ENCODE data around the gene PRKAR1B.
"Not testable (repeated sequence)": the region's sequence is repeated elsewhere in the genome, so short reads cannot be mapped to it uniquely, and the experiment has no call there.

Gene PRKAR1B

DNA sequence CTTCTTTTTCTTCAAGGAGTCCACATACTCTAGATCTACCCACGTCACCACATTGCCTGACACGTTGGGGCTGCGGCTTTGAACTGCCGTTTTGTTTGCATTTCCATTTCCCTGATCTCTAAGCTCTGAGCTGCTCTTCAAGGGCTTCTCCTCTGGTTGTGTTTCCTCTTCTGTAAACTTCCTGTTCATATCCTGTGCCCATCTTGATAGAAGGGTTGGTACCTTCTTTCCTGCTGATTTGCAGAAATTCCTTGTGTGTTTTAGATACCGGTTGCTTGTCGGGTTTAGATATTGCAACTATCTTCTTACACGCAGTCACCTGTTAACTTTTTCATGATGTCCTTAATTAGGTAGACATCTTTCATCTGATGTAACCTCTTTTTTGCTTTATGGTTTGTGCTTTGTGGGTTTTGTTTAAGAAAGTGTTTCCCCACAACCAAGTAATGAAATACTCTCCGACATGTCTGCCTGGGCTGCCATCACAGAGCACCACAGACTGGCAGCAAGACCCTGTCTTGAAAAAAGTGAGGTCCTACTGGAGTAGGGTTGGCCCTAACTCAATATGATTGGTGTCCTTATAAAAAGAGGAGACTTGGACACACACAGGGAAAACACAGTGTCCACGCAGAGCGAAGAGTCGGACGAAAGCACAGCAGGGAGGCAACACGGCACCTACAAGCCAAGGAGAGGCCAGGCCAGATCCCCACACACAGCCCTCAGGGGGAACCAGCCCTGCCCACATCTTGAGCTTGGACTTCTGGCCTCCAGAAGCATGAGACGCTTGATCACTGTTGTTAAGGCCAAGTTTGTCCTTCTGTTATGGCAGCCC lies 108.3 kb downstream of the PRKAR1B start:
- peak; percentile 67 for DNase-seq

DNA sequence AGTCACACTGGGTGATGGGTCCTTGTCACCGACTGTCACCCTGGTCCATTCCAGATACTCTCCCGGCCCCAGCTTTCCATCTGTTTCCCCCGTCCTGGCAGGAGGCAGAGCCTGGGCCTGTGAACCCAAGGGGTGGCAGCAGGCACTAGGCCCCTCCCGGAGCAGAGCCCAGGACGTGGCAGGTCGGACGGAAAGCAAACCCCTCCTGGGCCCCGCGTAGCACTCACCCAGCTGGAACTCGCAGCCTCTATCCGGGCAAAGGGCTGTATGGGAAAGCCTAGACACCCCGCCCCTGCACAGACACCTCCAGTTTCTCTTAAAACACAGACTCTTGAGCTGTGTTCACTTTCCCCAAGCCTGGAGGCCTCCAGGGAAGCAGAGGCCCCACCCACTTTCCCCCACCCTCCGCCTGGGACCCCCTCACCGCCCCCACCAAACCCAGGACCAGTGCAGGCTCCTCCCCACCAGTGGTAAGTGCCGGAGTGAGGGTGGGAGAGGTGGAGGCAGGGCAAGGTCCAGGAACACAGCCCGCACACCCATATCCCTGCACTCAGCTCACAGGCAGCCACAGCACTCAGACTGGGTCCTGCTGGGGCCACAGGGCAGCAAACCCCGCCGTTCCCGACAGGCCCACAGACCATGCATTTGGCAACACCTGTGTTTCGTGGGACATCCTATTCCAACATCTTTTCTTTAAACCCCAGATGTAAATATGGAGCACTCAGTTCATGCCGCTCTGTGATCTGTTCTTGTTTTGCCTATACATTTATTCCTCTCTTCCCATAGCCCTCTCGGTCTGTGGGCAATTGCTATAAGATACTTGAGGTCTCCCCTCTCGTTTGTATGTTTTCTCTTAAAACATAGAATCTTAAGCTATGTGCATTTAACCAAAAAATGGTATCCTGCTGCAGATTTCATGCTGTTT lies 109.2 kb downstream of the PRKAR1B start:
- peak; percentile 15 for DNase-seq

DNA sequence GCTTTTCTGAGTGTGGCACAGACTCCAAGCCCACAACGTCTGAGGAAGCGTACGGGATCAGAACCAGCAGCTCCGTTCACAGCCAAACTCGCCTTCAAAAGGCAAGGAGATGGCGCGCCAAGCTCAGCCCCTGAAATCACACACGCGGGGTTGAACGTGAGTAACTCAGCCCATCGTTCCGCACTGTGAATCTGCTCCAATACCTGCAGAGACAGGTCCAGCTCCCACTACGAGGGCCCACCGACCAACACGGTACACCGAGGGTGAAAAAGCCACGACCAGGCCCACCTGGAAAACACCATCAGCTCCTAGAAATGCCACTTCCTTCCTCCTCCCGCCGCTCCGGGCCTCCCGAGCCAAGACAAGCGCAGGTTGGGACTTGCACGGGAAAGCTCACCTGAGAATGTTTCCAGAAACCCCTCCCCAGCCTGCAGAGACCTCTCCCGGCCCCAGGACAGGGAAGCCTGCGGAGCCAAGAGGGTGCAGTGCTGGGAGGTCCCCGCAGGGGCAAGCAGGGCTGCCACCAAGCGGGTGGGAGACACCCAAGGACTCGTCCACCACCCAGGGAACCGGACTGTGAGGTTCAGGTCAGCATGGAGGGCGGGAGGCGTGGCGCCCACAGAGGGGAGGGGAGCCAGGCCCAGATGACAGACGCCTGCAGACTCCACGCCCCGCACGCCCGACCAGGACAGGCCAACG lies 113.5 kb downstream of the PRKAR1B start:
- no peak for DNase-seq

DNA sequence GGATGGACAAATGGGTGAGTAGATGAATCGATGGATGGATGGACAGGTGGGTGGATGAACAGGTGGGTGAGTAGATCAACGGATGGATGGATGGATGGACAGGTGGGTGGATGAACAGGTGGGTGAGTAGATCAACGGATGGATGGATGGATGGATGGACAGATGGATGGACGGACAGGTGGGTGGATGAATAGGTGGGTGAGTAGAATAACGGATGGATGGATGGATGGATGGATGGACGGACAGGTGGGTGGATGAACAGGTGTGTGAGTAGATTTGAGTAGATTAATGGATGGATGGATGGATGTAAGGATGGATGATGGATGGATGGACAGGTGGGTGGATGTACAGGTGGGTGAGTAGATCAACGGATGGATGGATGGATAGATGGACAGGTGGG lies 115.2 kb downstream of the PRKAR1B start:
- not testable (repeated sequence) for DNase-seq

DNA sequence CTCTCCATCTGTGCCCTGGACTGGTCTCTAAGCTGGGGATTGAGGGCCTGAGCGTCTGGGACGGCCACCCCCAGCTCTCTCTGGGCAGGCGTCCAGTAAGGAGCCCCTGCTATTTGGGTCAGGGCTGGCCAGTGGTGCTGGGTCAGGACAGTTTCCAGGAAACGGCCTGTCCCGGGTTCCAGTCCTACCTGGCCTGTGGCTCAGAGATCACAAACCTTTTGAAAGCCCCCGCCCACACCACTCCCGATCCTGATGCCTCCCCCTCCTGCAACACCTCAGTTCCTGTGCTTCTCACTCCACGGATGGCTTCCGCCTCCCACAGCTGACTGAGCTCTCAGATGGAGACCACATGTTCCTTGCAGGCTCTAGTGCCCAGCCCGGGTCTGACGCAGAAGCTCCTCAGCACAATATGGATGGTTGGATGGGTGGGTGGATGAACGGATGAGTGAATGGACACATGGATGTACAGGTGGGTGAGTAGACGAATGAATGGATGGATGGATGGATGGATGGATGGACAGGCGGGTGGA lies 115.7 kb downstream of the PRKAR1B start:
- DNase-seq = no peak

DNA sequence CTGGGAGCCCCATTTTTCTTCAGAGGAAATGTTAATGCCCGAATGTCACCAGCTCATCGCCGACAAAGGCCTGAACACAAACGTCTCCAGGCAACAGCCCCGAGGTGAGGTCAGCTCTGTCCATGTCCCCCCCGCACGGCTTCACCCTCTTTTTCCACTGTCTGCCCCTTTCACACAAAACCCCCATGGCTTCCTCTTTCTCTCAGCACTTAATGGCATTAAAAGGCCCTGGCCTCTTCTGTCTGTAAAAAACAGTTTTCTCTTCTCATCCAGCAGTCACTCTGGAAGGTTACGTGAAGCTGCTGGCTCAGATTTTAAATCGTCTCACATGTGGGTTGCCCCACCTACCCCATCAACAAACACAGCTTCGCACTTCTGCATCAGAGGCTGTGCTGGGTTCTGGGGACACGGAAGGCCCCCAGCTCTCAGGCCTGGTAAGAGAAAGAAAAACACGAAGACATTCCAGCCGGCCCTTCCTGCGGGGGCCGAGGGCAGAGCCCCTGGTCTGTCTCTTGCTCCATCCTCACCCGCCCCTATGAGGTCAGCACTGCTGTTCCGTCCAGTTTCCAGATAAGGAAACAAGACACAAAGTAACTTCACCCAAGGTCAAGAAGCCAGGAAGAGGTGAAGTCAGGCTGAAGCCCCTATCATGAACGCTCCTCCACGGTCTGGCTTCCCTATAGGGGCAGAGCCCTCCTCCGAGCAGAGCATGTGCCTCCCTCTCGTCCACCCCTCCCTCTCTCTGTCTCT lies 116.4 kb downstream of the PRKAR1B start:
- no peak for DNase-seq

DNA sequence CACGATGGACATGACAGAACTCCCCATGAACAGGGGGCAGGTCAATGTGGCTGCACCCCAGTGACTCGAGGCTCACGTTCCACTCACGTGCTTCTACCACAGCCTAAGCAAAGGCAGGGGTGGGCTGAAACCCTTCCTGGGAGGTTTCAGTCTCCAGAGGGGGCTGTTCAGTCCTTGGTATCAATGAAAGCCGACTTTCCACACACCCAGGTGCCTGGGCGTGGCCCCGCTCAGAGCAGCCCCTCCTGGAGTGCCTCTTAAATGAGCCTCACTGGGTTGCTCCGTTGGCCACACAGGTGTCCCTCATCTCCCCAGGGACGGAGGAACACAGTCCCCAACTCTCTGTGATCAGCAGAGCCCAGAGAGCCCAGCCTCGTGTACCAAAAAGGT lies 116.9 kb downstream of the PRKAR1B start:
- DNase-seq = no peak

DNA sequence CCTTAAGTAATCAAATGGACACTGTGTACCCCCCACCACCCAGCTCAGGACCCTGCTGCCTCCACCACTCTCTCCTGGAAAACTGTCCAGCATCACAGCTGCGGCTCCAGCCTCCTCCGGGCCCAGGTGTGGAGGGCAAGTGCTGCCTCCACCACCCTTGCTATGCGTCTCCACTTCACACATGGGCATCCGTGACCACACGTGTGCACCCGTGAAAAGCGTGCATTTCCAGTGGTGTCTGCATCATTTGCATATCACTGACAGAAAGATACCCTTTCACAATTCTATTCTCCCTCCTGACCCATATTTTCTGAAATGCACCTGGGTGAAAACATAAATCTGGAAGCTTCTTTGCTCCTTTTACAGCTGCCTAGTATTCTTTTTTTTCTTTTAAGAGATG lies 117.7 kb downstream of the PRKAR1B start:
- DNase-seq = no peak

DNA sequence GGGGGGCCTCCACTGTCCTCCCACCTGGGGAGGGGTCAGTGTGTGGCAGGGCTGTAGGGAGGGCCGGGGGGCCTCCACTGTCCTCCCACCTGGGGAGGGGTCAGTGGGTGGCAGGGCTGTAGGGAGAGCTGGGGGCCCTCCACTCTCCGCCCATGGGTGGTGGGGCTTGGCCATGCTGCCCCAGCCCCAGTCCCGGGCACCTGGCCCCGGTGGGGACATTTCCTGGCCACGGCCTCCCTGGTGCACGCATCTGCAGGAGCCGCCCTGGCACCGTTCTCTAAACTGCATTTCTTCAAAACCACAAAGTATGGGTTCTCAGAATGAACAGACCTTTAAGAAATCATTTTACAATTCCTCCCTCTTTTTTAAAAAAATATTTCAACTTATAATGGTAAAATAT lies 118.1 kb downstream of the PRKAR1B start:
- no peak for DNase-seq

DNA sequence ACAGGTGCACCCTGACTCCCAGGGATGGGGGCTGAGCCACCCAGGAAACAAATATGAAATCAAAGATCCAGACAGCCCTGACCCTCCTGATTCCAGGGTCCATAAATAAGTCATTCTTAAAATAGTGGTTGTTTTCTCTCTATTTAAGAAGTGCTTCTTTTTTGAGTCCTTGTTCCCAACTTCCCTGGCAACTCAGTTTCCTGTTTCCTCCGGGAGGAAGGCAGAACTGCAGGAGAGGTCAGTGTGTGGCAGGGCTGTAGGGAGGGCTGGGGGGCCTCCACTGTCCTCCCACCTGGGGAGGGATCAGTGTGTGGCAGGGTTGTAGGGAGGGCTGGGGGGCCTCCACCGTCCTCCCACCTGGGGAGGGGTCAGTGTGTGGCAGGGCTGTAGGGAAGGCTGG lies 118.7 kb downstream of the PRKAR1B start:
- DNase-seq = no peak

DNA sequence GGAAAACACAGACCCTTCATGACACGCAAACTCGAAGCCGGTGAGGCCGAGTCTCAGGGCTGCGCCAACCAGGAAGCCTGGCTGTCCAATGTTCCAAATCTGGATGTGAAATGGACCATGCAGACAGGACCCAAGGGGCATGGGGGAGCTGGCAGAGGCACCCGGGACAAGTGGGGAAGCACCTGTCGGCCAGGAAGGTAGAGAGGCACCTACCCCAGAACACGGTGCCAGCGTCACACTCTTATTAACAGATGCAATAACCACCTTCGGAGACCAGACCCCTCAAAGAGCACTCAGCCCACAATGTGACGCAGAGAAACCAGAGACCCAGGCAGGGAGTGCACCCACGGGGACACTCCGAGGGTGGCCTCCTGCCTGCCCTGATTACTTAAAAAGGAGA lies 119.1 kb downstream of the PRKAR1B start:
- DNase-seq = no peak

DNA sequence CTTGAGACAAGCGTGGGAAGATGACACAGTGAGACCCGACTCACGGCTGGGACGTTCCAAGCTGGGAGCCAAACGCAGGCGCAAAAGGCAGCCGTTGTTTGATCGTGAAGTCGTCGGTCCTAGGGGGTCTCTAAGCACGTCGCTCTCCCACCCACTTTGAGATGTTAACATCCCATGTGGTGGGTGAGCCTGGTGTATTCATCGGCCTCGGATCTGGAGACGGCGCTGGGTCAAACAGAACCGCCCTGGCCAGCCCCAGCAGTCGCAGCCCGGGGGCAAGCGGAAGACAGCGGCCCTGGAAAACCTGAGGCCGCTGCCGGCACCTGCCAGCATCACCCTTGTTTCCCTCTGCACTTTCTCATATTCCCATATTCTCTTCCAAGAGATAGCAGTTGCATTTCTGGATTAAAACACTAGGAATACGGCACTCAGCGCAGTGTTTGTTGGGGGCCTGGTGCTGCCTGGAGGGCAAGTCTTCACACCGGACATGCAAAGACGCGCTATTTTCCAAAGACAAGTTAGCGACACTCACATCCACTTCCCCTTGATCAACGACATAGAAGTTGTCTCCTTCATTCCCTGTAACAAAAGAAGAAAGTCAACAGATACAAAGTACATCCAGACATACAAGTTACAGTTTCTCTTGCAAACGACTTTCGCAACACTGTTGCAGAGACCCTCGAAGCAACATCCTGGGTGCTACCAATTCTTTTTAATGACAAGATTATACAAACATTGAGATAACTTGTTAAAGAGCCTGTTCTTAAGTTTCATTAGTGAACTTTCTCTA lies 121.2 kb downstream of the PRKAR1B start:
- no peak for DNase-seq

DNA sequence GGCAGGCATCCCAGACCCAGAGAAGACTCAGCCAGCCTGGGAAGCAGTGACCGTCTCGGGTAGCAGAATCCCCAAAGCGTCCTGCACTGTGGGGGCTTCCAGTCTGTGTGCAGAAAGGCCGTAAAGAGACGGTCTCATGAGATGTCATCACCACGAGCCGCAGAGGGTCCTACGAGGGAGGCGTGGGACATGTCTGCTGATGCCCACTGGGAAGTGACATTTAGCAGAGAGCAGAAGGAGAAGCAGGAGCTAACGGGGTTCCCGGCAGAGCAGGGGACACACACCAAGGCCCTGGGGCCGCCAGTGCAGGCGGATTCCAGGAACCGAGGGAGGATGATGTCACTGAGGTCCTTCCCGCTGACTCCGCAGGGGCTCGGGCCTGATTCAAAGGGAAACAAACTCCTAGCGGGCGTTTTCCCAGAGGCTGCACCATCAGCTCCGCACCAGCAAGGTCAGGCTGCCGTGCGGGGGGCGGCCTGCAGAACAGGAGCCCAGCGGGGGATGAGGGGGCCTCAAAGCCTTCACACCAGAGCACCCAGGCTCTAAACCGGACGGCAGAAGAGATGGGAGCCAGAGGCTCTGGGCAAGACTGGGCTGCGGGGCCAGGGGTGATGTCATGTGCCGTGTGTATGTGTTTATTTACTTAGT lies 122.1 kb downstream of the PRKAR1B start:
- no peak for DNase-seq

DNA sequence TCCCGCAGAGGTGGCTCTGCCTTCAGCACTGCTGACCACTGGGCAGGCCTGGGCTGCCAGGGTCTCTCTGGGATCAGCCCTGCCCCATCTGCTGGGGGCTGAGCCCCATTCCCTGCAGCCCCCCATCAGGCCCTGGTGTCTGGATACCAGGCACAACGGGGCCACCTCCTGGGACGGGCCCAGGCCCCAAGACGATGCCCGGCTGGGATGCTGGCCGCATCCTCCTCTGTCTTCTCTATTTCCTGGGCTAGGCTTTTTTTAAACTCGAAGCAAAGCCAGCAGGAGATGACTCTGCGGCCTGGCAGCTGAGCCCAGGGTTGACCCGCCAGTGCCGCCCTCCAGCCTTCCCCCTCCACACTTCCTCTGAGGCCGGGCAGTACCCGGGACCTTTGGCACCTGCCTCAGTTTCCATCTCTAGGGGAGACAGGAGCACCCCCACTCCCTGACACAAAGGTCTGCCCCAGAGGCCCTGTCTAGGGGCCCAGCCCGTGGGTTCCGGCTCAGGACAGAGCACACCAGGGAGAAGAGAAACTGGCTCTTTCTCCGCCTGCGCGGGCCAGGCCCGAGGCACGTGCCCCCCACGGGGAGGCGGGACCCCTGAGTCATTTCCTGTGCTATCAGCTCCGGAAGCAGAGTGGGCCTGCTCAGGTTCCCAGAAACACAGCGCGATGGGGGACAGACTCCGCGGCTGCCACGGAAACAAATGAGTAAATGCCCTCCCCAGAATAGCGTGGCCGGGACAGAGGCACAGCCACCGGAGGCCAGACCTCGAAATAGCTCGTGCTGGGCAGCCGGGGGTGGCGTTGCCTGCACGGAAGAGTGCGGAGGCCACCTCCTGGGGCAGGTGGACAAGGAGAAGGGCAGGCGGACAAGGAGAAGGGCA lies 122.8 kb downstream of the PRKAR1B start:
- DNase-seq = peak; percentile 92

DNA sequence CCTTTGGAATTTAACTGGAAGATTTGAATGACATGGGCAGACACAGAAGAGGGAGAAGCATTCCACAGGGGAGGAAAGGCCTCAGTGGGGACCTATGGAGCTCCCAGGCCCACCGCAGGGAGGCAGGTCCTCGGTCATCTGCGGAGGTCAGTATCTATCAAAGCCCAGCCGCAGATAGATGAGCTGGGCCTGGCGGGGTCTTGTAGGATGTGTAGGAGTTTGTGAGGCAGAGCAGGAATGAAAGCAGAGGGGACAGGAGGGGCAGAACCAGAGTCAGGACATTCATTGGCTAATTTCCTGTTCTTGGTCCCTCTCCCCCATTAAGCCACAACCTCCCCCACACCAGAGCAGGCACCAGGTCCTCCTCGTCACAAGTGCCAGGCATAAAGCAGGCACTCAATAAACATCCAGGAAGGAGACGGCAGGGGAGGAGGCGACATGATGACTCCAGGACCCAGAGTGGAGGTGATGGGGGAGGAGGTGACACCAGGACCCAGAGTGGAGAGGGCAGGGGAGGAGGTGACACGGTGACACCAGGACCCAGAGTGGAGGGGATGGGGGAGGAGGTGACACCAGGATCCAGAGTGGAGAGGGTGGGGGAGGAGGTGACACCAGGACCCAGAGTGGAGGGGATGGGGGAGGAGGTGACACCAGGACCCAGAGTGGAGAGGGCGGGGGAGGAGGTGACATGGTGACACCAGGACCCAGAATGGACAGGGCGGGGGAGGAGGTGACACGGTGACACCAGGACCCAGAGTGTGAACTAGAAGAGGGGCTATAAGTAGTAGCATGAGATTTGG lies 123.7 kb downstream of the PRKAR1B start:
- DNase-seq = no peak

DNA sequence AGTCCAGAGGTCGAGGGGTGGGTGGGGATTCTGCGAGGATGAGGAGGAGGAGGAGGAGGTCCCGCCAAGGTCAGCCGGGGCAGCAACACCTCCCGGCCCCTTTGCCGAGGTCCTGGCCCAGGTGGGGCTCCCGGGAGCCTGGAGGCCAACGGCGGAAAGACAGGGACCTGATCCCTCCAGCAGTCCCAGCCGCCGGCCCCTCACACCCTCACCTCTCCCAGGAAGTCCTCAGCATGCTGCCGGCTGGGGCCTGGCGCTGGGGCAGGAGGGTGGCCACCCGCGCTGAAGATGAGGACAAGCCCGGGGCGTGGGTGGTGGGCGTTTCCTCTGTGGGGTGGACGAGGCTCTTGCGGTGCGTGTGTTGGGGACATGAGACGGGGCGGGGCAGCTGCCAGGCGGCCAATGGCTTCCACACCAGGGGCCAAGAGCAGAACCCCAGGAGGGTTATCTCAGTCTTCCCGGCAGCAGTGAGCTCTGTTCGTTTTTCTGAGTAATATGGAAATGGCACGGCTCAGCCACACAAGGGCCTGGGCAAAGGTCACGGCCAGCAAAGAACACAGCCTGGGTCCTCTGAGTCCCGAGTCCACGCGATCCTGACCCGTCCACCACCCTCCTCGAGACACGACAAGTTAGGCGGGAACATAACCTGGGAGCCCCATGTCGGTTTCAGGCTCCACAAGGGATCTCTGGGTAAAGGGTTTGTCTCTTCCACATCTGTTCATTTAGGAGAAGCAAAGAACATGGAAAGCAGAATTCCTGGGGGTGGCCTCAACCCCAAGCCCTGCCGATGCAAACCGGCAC lies 124.5 kb downstream of the PRKAR1B start:
- DNase-seq = peak; percentile 28

DNA sequence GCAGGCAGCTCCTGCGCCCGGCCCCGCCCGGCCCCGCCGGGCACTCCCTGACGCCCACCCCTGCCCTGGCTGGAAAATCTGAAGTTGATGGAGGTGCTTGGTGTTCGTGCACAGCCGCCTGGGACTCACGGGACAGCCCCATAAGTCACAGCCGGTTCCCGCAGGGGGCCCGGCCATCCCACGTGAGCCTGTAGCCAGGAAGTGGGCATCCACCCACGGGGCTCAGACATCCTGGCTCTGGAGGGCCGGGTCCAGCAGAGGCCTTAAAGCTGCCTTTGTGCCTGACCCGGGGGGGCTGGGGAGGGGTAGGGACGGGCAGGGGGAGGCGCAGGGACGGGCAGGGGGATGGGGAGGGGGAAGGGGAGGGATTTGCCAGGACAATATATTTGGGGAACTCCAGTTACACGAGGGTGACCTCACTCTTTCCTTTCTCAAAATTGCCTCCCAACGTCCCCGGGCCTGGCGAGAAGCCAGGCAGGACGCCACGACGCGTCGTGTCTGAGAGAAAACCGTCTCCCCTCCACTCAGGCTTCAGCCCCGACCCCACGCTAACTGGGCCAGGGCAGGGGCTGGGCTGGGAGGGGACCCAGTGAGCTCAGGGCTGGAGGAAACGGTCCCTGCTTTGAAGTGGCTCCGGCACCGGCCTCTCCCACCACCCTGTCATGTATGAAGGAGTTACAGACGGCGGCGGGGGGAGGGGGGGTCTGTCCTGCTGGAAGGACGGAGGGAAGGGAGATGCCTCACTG lies 125.3 kb downstream of the PRKAR1B start:
- DNase-seq = peak; percentile 77
